SK-N-MC (cell line): Measurements from ENCODE around the gene ERI3.

Experiments used
- EZH2 ChIP-seq: fragments of 200-600 bp; sonication (generic); IDR thresholded peaks from one replicate; pipeline ENCODE4 v1.6.1; 2017; ENCODE audit warnings: antibody characterized with exemption
- FOXP2 ChIP-seq: optimal IDR thresholded peaks from 2 replicates; pipeline ENCODE3; 2011; ENCODE audit warnings: mild to moderate bottlenecking, moderate library complexity; ENCODE audit not compliant: insufficient read depth; ENCODE audit errors: extremely low read length, control extremely low read depth
- POLR2AphosphoS5 ChIP-seq: IDR thresholded peaks from 2 replicates; pipeline ENCODE4 v1.6.1; 2012; ENCODE audit warnings: mild to moderate bottlenecking, low read depth, low read length, borderline replicate concordance

GRCh38 chr1:44296086-44296485 lies 59.0 kb downstream of the ERI3 start:
- TF ChIP-seq POLR2AphosphoS5 (no peak), EZH2 (no peak), FOXP2 (no peak)
